GM15510 (cell line): ENCODE results near the gene NDUFB8.

Experiments
- POLR2A ChIP-seq: IDR thresholded peaks from 3 replicates; pipeline ENCODE4 v1.6.1; 2011; ENCODE audit warnings: borderline replicate concordance; ENCODE audit not compliant: insufficient read length; ENCODE audit errors: extremely low read depth

NDUFB8 gene

DNA sequence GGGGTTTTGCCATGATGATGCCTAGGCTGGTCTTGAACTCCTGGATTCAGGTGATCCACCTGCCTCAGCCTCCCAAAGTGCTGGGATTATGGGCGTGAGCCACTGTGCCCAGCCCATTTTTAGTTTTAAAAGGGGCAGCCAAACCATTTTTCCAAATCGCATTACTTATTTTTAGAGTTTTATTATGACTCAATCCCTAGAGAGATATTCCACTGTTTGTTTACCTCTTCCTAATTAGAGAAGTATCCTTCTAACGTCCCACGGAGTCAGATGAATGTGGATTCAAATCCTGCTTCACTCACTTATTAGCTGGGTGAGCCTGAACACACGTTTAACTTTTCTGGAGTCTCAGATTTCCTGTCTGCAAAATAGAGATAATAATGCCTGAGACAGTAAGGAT, 51.7 kb downstream of the NDUFB8 start:
- TF ChIP-seq POLR2A: no peak
